ENCODE measurements around the gene ZNF280B. TPM values are rescaled to one million over a fixed set of nuclear protein-coding genes. Genes with fewer than 3 reads are reported as not detected.

The ZNF280B gene
- total and polyA plus RNA-seq, 2 donors: 0.48 to 1.9 TPM

DNA sequence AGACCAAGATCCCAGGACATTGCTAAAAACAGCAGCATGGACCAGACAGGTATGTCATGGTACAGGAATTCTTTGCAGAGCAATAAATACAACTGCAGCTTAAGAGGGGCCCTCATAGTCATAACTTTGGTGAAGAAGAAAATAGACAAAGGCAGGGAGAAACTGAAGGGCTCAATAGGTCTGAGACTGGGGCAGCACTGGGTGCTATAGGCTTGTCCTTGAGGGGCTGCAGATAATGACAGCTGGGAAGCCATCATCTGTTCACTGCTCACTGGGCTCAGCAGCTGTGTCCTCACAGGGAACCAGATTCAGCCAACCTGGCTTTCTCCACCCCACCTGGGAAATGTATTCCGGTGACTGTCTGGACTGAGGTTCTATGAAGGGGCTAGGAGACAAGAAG lies 68.4 kb downstream of the ZNF280B start:
- no peaks in the 10 kb centered on the region for H3K36me3 ChIP-seq (ENCODE audit: insufficient read depth)
- H3K4me3 ChIP-seq (ENCODE audit: low read depth, low read length): no peak overlapping the region
- DNase-seq (ENCODE audit: extremely low spot score): no peak
- H3K4me1 ChIP-seq (ENCODE audit: insufficient read depth): no peaks in the 10 kb centered on the region
- 98% methylated on average over 1 of the region's 1 CpG for WGBS
- H3K27ac ChIP-seq (ENCODE audit: low read depth): no peak overlapping the region

Other genes with a start within 250 kb of the ZNF280B start
- gene ZNF280A, start 11.5 kb upstream of the ZNF280B start, total RNA-seq: not detected
- gene ZNF280A, start 11.5 kb upstream of the ZNF280B start, polyA plus RNA-seq: not detected
- gene PRAME, start 50.5 kb upstream of the ZNF280B start, total RNA-seq: not detected
- gene PRAME, start 50.5 kb upstream of the ZNF280B start, polyA plus RNA-seq: not detected
- gene GGTLC2, start 135.9 kb upstream of the ZNF280B start, total RNA-seq: not detected
- not detected for gene GGTLC2, start 135.9 kb upstream of the ZNF280B start, polyA plus RNA-seq